Measurements from ENCODE around the gene COL4A1. TPM values are rescaled to one million over a fixed set of nuclear protein-coding genes. Genes with fewer than 3 reads are reported as not detected.

Gene COL4A1
- total RNA-seq, 1 donor from 2014 or later = 5,210 TPM

DNA sequence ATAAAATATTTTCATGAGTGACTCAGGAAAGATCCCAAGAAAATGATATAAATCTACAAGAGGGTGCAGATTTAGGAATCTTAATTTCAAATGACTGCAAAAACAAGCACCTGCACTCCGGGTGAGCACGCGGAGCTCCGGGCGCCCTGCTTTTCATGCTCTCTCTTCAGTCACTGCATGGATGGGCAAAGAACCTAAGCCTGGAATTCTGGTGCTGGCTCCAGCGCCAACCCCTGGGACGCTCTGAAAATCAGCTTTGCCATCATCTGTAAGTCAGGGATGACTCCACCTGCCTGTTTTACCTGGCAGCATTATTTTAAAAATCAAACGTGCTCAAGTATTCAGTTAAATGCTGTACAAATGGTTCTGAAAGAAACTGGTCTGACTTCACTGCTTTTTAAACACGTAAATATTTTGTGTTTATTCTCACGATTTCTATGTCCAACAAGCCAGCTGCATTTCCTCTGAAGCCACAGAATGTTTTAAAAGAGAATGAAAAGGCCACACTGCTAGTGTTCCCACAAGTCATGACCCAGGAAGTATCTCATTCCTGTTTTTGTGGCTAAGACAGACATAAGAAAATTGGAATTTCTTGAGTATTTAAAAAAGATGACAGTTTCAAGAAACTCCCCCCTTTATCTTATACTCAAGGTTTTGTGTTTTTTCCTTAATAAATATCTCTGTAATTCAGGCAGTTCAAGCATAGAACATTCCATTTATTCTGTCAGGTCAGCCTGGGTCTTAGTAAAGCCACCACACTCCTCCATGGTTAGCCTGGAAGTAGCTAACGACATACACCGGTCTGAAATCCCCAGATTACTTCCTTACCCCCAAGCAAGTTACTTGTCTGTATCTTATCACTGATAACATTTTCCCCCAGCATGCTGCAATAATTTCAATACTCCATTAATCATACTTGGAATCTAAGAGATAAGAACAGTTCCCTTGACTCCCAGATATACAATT is 81.1 kb downstream of the COL4A1 start:
- Mint-ChIP-seq H3K27me3 (ENCODE audit: low read depth) (no peaks in the 10 kb centered on the region), H3K4me3 (ENCODE audit: unreplicated experiment) (no peak overlapping the region), H3K36me3 (ENCODE audit: low read depth) (peaks cover 9% of the 10 kb centered on the region), H3K27ac (ENCODE audit: unreplicated experiment) (peak overlapping the region; percentile 68), H3K4me1 (ENCODE audit: low read depth) (peaks cover 74% of the 10 kb centered on the region), H3K9me3 (ENCODE audit: low read depth) (no peaks in the 10 kb centered on the region)
- DNase-seq (ENCODE audit: low spot score) = no peak
- TF ChIP-seq, protein P1, sequence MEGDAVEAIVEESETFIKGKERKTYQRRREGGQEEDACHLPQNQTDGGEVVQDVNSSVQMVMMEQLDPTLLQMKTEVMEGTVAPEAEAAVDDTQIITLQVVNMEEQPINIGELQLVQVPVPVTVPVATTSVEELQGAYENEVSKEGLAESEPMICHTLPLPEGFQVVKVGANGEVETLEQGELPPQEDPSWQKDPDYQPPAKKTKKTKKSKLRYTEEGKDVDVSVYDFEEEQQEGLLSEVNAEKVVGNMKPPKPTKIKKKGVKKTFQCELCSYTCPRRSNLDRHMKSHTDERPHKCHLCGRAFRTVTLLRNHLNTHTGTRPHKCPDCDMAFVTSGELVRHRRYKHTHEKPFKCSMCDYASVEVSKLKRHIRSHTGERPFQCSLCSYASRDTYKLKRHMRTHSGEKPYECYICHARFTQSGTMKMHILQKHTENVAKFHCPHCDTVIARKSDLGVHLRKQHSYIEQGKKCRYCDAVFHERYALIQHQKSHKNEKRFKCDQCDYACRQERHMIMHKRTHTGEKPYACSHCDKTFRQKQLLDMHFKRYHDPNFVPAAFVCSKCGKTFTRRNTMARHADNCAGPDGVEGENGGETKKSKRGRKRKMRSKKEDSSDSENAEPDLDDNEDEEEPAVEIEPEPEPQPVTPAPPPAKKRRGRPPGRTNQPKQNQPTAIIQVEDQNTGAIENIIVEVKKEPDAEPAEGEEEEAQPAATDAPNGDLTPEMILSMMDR (IDR thresholded peaks at IDR 0.05) = no peak

DNA sequence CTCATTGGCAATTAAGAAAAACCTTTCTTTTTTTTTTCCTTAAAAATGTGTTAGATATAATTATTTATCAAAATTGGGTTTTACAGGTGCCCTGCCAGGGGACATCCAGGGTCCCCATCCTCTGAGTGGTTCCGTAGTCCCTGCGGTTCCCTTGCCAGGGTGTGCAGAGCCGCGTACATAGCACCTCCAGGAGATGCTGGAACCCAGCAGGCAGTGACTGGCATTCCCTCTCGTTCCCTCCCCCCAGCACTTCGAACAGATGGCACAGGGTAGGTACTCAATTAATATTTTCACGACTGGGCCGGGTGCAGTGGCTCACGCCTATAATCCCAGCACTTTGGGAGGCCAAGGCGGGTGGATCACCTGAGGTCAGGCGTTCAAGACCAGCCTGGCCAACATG is 82.0 kb downstream of the COL4A1 start:
- no peaks in the 10 kb centered on the region for H3K27me3 Mint-ChIP-seq (ENCODE audit: low read depth)
- H3K4me1 Mint-ChIP-seq (ENCODE audit: low read depth) = peaks cover 75% of the 10 kb centered on the region
- TF ChIP-seq, protein P1 (IDR thresholded peaks at IDR 0.05) = no peak
- peak overlapping the region; percentile 41 for H3K27ac Mint-ChIP-seq (ENCODE audit: unreplicated experiment)
- DNase-seq (ENCODE audit: low spot score) = no peak
- H3K4me3 Mint-ChIP-seq (ENCODE audit: unreplicated experiment) = no peak overlapping the region
- peaks cover 7% of the 10 kb centered on the region for H3K36me3 Mint-ChIP-seq (ENCODE audit: low read depth)
- H3K9me3 Mint-ChIP-seq (ENCODE audit: low read depth) = no peaks in the 10 kb centered on the region

DNA sequence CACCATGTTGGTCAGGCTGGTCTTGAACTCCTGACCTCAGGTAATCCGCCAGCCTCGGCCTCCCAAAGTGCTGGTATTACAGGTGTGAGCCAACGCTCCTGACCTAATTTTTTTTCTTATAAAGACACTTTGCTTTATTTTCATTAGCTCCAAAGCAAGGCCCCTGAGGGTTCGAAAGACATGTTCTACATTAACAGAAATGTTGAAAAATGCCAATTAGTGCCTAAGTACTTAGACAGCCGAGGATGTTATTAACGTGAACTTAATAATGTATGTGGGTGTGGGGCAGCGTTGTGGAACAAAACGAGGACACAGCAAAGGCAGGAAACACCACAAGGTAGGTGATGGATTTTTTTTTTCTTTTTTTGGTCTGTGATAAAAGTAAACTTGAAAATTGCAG is 82.4 kb downstream of the COL4A1 start:
- H3K9me3 Mint-ChIP-seq (ENCODE audit: low read depth) = no peaks in the 10 kb centered on the region
- TF ChIP-seq, protein P1 (IDR thresholded peaks at IDR 0.05) = no peak
- H3K36me3 Mint-ChIP-seq (ENCODE audit: low read depth) = peaks cover 5% of the 10 kb centered on the region
- H3K27me3 Mint-ChIP-seq (ENCODE audit: low read depth) = no peaks in the 10 kb centered on the region
- no peak overlapping the region for H3K4me3 Mint-ChIP-seq (ENCODE audit: unreplicated experiment)
- DNase-seq (ENCODE audit: low spot score) = no peak
- peak overlapping the region; percentile 61 for H3K27ac Mint-ChIP-seq (ENCODE audit: unreplicated experiment)
- peaks cover 71% of the 10 kb centered on the region for H3K4me1 Mint-ChIP-seq (ENCODE audit: low read depth)

DNA sequence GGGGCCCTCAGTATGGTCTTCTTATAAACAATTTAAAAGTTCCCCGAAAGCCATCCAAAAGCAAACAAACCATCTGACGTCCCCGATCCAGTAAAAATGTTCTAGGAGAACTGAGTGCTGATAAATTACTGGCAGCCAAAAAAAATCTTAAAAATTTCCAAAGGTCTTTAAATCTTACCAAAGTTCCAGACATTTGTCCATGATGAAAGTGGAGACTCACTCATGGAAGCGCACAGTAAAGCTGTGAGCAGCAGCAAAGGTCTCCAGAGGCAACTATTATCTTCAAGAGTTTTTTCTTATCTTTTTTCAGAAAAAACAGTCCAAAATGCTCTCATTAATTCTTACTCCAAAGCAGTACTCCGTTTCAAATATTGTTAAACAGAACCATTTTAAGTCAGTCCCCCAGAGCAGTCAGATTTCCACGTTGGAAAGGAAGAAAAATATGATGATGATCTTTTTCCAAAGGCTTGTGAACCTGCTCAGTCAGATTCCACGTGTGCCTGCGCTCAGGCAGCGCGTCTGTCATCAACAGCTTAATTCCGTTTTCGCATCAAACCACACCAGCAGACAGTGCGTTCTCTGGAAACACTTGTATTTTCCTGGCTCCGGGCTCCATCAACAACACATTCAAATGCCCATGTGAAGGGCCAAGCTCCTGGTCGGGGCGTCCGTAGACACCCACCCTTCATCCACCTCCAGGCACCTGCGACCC is 85.4 kb downstream of the COL4A1 start:
- peaks cover 11% of the 10 kb centered on the region for H3K36me3 Mint-ChIP-seq (ENCODE audit: low read depth)
- peak overlapping the region; percentile 88 for H3K27ac Mint-ChIP-seq (ENCODE audit: unreplicated experiment)
- H3K27me3 Mint-ChIP-seq (ENCODE audit: low read depth) = no peaks in the 10 kb centered on the region
- no peaks in the 10 kb centered on the region for H3K9me3 Mint-ChIP-seq (ENCODE audit: low read depth)
- H3K4me1 Mint-ChIP-seq (ENCODE audit: low read depth) = peaks cover 76% of the 10 kb centered on the region
- no peak for DNase-seq (ENCODE audit: low spot score)
- TF ChIP-seq, protein P1 (IDR thresholded peaks at IDR 0.05) = no peak
- H3K4me3 Mint-ChIP-seq (ENCODE audit: unreplicated experiment) = peak overlapping the region; percentile 36

DNA sequence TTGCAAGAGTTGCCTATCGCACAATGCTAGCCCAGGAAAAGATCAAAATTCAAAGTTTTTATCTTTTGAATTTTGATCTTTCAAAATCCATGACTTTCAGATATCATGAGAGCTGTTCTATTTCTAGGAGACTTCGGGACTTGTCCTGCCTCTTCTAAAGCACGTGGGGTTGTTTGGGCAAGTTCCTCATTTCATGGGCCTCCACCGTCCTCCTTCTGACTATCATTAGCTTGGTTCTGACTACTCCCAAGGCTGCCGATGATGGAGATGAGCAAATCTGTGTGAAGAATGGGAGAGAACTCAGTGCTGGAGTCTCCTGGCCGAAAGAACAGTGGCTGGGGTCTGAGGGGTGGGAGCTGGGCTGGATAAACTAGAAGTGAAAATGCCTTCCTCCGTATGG is 86.5 kb downstream of the COL4A1 start:
- TF ChIP-seq, protein P1 (IDR thresholded peaks at IDR 0.05) = no peak
- H3K9me3 Mint-ChIP-seq (ENCODE audit: low read depth) = no peaks in the 10 kb centered on the region
- peak overlapping the region; percentile 88 for H3K27ac Mint-ChIP-seq (ENCODE audit: unreplicated experiment)
- H3K27me3 Mint-ChIP-seq (ENCODE audit: low read depth) = no peaks in the 10 kb centered on the region
- H3K36me3 Mint-ChIP-seq (ENCODE audit: low read depth) = peaks cover 11% of the 10 kb centered on the region
- peak overlapping the region; percentile 10 for H3K4me3 Mint-ChIP-seq (ENCODE audit: unreplicated experiment)
- peaks cover 76% of the 10 kb centered on the region for H3K4me1 Mint-ChIP-seq (ENCODE audit: low read depth)
- no peak for DNase-seq (ENCODE audit: low spot score)

Measured in chondrocyte (in vitro differentiated cells).